SIG-M5 treated with dmso at 0.1 percent for 504 hours (cell line): Measurements from ENCODE around the gene MKLN1.
"Not testable (repeated sequence)": the region's sequence is repeated elsewhere in the genome, so short reads cannot be mapped to it uniquely, and the experiment has no call there.

Experiments used
- DNase-seq: peaks from one replicate; lab custom pipeline; 2025; ENCODE audit not compliant: unreplicated experiment; lab: John Stamatoyannopoulos, UW

The MKLN1 gene

DNA sequence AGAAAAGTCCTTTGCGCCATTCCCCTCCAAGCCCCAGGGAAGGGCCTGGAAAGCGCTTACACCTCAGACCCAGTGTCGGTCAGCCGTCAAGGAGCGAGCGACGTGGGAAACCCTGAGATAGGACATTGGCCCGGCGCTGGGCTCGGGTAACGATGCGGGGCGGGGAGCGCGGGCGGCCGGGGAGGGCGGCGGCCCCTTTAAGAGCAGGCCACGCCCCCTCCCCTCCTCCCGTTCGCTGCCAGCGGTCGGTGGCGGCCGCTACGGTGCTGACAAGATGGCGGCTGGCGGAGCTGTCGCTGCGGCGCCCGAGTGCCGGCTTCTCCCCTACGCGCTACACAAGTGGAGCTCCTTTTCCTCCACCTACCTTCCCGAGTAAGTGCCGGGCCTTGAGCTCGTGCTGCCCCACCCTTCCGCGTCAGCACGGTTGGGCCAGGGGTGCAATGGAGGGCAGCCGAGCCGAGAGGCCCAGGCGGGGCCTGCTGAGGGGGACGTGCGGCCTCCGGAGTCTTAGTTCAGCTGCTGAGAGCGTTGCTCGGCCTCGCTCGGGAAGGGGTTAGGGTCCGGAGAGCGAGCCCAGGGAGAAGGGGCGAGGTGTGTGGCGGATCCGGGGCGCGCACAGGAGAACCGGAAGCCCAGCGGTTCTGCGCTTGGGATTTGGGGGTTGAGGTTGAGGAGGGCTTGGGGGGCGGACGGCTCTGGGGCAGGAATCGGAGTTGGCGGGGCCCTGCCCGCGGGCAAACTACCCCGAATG is at the start of gene MKLN1:
Gene MKLN1 (plus strand): TSS at position 251 of the 751 bp plus-strand sequence. CDS start 24 bp downstream, at position 275.
- peak; percentile 83 for DNase-seq

DNA sequence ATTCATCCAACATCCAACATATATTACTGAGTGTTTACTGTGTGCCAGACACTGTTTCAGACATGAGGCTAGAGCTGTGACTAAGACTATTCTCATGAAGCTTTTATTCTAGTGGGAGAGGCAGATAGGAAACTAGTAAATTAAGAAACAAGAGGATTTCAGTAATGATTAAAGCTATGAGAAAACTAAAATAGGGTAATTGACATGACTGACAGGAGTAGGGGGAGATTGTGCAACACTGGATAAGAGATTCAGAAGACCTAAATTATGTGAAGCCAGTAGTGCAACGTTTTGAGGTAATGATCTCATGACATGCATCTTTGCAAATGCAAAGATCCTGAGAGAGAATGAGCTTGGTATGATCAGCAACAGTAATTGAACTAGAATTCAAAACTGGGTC is 48.6 kb upstream of the MKLN1 start:
- no peak for DNase-seq

DNA sequence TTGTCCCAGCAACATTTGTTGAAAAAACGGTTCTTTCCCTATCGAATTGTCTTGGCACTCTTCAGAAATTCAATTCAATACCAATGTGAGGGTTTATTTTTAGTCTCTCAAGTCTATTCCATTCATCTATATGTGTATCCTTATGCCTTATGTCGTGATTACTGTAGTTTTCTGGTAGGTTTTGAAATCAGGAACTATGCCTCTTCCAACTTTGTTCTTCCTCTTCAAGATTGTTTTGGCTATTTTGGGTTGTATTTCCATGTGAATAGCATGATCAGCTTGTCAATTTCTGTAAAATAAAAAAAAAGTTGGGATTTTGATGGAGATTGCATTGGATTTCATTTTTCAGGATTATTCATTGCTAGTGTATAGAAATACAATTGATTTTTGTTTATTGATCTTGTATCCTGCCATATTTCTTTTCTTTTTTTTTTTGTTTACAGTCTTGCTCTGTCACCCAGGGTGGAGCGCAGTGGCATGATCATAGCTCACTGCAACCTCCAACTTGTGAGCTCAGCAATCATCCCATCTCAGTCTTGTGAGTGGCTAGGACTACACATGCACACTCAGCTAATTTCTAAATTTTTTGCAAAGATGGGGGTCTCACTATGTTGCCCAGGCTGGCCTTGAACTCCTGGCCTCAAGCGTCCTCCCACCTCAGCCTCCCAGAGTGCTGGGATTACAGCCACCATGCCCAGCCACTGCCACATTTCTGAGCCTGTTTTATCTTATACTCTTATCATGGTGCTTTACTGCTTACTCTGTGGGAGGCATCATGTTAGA is 46.2 kb upstream of the MKLN1 start:
- DNase-seq: no peak

DNA sequence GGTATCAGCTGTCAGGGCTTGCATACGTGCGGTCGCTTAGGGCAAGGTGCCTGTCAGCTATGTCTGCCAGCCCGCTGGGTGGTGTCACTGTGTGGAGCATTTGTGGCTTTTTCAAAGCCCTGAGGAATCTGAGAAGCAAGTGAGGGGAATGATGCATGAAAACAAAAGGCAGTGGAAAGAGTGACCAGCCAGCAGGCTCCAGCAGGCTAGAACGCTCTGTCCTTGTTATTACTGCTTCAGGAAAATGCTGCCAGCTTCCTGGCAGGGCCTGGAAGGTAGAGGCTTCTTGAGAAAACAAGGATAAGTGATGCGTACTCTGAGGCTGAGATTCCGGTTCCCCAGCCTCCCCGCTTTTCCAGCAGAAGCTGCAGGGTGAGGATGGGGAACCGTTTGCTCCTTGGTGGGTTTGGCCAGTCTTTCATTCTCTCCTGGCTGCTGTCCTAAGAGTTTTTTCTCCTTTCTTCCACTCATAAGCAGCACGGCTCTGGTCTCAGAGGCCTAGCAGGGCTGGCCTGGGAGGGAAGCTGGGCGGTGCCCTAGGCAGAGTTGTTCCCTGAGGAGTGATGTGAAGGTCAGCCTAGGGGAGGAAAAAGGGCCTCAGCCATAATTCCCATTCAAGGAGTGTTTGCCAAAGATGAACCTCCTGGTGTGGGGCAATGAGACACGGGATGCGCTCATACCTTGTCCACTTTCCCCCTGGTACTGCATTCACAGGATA is 42.8 kb upstream of the MKLN1 start:
- DNase-seq: no peak

DNA sequence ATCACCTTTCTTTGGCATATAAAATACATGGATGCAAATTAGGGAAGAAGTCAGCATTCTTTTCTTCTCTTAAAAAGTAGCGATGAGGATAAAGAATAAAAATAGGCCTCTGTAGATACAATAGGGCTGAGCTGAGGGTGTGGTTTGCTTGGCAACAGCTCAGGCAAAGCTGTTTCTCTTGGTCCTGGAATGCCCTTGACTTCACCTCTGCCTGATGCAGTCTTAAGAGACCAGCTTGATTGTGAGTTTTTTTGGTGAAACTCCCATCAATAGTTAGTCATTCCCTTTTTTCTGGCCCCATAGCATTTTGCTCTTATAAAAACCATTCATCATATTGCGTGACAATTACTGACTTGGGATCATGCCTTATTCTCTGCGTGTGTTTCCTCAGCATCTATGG is 42.1 kb upstream of the MKLN1 start:
- DNase-seq: no peak

DNA sequence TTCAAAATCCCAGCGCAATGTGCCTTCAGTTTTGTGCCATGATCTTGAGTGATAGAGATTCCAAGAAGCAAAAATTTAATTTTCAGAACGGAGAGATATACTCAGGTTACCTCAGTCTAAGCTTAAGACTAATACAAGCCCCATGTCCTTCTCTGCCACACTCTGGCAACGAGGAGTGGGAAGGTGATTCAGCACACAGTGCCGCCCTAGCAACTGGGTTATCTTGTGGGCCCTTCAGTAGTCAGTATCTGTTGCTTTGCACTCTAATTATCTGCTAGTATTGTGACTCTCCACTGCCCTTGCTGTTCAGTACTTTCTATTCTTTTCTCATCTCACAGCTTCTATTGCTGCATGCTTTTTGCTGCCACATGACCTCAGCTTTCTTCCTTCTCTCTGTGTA is 39.2 kb upstream of the MKLN1 start:
- DNase-seq: no peak

DNA sequence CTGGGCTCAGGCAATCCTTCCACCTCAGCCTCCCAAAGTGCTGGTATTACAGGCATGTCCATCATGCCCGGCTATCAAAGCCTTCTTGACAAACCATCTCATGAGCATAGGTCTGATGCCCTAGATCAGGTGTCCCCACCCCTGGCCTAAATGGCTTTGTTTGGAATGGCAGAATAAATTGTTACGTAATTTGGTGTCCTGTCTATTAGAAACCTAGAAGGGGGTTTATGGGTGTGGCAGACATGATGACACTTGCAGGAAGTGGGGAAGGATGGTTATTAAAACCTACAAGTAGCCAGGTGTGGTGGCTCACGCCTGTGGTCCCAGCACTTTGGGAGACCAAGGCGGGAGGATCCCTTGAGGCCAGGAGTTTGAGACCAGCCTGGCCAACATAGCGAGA is 38.6 kb upstream of the MKLN1 start:
- no peak for DNase-seq

DNA sequence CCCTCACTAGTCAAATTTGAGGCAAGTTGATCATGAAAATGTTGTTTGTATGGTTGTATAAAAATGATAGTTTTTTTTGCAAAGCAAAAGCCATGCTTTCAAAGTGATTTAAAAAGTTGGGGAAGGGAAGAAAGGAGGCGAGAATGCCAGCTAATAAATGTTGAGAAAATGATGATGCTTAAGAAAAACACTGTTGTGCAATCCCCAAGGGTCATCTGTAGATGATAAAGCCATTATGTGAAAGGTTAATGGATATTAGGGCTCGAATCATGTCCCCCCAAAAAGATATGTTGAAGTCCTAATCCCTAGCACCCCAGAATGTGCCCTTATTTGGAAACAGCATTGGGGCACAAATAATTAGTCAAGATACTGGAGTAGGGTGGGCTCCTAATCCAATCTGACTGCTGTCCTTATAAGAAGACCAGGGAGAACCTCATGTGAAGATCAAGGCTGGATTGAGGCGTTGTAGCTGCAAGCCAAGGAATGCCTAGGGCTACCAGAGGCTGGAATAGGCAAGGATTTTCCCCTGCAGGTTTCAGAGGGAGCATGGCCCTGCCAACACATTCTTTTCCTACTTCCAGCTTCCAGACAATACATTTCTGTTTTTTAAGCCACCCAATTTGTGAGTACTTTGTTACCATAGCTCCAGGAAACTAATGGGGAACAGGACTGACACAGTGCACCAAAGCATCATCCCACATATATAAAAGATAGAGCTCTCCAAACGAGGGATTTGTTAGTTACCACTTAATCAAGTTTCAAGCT is 35.4 kb upstream of the MKLN1 start:
- no peak for DNase-seq

DNA sequence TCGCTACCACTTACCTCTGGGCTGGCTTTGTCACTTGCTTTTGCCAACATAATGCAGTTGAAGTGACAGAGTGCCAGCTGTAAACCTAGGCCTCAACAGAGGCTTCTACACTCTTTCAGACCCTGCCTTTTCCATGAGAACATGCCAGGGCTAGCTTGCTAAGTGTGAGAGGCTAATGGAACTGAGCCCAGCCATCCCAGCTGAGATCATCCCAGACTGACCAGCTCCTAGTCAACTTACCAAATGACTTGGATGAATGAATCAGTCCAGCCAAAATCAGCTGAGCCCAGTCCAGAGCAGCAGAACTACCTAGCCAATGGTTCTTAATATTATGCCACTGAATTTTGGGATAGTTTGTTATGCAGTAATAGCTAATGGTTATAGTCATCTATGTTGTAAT is 34.7 kb upstream of the MKLN1 start:
- DNase-seq: no peak

DNA sequence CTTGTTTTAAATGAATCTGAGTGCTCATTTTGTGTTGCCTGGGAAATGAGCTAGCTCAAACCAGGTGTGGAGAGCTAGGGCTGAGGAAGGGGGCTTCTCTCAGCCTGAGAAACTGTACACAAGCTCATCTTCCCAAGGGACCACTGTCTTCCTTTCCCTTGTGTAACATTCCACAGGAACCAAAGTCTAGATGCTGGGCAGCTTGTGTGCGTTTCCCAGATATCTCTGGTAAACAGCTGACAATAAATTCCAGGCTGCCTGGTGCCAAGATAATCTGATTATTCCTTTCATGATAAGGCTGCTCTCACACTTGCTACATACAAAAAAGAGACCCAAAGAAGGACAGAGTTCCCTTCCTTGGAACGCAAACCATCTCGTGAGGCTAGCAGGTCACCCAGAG is 33.1 kb upstream of the MKLN1 start:
- no peak for DNase-seq

DNA sequence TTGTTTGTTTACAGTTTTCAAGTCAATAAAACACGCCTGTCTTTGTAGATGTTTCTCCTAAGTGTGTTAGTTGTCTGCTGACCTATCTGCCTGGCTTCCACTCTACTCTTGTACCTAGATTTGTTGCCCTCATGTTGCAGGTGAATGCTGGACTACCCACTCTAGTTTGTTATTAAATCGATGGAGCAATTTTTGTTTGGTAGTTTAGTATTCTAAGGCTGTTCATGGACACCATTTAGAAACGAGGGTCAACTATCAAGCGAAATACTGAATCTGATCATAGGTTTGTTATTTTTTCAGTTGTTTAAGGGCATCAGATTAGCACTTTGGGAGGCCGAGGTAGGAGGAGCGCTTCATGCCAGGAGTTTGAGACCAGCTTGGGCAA is 29.1 kb upstream of the MKLN1 start:
- DNase-seq: no peak

DNA sequence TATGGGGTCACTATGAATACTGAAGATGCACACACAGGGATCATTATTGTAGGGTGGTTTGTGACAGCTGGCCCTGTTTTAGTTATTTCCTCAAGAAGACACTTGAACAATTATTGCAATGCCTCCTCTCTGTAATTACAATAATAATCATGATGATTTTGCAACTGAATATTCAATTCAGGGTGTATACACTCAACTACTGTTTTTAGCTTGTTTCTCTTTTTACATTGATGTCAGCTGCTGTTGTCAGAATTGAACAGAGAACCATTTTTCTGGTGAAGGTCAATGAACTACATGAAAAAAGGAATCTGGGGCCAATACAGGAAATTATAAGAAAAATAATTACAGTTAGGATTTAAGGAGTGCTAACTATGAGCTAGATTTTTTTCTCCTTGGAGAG is 28.6 kb upstream of the MKLN1 start:
- DNase-seq: no peak

DNA sequence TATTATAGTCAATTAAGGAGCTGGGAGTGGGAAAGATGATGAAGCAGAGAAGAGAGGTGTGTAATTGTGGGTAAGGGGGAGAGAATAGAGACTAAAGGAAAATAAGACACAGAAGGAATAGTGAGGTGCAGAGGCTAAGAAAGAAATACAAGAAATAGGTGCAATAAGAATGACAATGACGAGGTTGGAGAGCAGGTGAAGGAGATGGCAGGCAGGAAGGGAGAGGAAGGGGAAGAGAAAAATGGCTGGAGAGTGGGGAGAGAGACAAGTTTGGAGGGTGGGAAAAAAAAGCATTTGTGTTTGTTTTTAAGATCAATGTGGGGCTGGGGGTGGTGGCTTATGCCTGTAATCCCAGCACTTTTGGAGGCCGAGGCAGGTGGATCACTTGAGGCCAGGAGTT is 27.6 kb upstream of the MKLN1 start:
- no peak for DNase-seq

DNA sequence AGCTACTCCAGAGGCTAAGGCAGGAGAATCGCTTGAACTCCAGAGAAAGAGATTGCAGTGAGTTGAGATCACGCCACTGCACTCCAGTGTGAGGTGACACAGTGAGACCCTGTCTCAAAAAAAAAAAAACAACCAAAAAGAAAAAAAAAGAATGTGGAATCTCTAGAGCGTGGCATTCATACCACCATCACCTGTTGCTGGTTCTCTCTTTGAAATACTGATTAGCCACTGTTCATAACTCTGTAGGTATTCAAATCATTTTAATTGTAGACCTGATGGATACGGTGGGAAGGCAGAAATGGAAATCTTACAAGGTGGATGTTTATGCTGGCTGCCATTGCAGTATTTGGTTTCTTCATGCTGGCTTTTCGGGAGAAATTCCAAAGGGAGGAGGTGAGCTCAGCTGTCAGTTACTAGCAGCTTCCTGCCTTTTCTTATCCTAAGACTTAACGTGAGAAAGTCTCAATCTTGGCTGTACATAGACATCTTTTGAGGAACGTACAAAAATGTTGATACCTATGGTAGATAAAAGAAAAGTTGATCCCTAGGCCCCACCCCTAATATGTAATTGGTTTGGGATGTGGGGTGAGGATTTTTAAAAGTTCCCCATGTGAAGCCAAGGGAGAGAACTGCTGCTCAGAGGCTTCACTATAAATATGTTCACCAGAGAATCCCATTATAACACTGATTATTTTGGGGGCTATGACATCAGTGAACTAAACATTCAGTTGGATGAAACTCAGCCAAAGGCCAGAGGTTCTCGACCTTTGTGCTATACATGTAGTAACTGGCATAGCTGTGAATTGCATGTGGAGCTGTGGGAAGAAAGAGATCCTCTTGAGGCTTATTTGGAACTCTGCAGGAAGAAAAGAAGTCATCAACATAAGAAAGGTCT is 26.9 kb upstream of the MKLN1 start:
- no peak for DNase-seq

DNA sequence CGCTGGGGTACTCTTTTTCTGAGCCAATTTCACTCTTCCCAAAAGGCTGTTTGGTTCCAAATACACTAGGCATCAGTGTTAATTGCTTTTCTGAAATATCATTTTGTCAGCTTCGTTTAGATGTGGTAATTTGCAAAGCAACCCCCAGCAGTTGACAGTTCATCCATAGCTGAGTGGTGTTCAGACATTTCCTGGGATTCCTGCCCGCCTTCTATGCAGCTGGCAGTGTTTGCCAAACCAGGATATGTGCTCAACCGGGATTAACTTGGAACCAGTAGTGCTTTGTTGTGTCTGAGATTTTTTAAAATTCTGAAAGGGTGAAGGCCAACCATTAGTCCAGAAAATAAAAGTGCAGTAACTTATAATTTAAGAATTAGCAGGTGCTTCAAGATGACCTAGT is 25.2 kb upstream of the MKLN1 start:
- no peak for DNase-seq

DNA sequence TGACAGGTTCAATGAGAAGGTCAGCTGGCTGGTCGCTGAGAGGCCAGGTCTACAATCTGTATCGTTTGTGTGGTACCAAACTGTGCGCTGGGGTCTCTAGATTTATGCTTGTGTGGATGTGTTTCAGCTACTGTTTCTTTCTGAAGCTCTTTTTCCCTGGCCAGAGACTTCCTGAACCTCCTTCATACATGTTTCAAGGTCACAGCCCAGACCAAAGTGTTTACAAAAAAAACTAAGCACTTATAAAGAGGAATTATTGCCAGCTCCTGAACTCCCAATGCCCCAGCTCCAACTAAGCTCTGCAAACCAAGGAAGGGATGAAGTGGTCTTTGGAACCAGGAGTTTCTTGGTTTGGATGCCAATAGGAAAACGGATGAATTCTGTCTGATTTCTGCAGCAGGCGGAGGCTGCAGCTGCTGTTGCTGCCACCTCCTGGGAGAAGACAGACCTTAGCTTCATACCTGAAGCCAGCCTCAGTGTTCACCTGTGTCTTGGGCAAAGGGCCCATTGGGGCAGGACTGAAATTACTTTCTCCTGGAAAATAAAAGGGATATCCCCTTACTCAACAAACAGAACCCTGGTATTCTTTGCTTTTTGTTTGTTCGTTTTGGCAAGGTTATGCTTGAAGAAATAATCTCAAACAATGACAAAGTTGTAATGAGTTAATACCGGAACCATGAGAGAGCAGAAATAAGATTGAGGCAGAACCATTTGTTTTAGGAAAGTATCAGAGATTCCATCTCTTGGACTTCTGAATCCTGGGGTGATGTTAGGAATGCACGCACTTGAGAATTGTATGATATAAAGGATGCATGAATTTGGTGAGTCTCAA is 24.6 kb upstream of the MKLN1 start:
- no peak for DNase-seq

DNA sequence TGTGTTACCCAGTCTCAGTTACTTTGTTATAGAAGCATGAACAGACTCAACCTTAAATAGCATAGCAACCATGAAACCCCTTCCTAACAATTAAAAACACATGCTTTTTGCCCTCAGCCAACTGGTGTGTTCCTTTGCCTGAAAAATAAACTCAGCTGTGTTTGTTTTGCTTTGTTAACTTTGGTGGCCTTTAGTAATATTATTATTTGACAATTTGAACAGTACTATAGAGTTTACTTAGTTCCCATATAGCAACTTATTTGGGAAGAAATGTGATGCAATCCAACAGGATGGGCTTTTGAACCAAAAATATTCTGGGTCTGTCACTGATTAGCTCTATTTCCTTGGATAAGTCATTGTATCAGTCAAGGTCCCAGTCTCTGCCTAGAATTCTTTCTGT is 22.5 kb upstream of the MKLN1 start:
- DNase-seq: no peak

DNA sequence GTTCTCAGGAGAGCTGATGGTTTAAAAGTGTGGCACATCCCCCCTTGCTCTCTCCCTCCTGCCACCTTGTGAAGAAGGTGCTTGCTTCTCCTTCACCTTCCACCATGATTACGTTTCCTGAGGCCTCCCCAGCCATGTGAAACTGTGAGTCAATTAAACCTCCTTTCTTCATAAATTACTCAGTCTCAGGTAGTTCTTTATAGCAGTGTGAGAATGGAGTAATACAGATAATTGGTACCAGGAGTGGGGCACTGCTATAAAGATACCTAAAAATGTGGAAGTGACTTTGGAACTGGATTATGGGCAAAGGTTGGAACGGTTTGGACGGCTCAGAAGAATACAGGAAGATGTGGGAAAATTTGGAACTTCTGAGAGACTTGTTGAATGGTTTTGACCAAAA is 21.6 kb upstream of the MKLN1 start:
- DNase-seq: not testable (repeated sequence)

DNA sequence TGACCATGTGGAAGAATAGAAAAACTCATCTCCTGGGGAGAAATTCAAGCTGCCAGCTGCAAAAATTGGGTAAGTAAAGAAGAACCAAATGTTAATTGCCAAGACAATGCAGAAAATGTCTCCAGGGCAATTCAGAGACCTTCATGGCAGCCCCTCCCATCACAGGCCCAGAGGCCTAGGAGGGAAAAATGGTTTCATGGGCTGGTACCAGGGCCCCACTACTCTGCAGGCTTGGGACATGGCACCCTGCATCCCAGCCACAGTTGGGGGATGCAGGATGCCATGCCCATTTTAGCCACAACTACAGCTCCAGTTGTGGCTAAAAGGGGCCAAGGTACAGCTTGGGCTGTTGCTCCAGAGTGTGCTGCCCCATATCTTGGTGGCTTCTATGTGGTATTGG is 20.9 kb upstream of the MKLN1 start:
- no peak for DNase-seq
